H1 (cell line): ENCODE measurements around the gene HLTF.
A peak's percentile ranks its signal among the peaks of the same experiment; 100 is the strongest.

Experiments used
- ATF2 ChIP-seq: IDR thresholded peaks from 2 replicates; pipeline ENCODE4 v1.6.1; 2012; ENCODE audit warnings: low read length, inconsistent platforms
- CEBPB ChIP-seq: IDR thresholded peaks from 2 replicates; pipeline ENCODE4 v1.6.1; 2012; ENCODE audit warnings: low read depth, low read length
- CHD2 ChIP-seq: IDR thresholded peaks from 2 replicates; pipeline ENCODE4 v1.6.1; 2012; ENCODE audit warnings: low read length, improper control_type of control experiment
- EGR1 ChIP-seq: IDR thresholded peaks from 2 replicates; pipeline ENCODE4 v1.6.1; 2011; ENCODE audit warnings: low read depth, low read length, borderline replicate concordance
- HDAC2 ChIP-seq, 2 experiments: fragments of 300-600 bp in 1 of 2; sonication (generic) in 1 of 2; IDR thresholded peaks; 2 replicates each; pipeline ENCODE4 v1.6.1; 2011 to 2012; ENCODE audit warnings: low read depth in 2 of 2, low read length in 2 of 2, mild to moderate bottlenecking in 2 of 2, moderate library complexity in 2 of 2, borderline replicate concordance in 1 of 2, inconsistent platforms in 1 of 2
- POLR2AphosphoS5 ChIP-seq: IDR thresholded peaks from 2 replicates; pipeline ENCODE4 v1.6.1; 2011; ENCODE audit warnings: low read depth, low read length
- USF2 ChIP-seq: IDR thresholded peaks from 2 replicates; pipeline ENCODE4 v1.6.1; 2011; ENCODE audit warnings: low read length, improper control_type of control experiment

GRCh38 chr3:149086232-149086988 is at the start of gene HLTF:
- TF ChIP-seq ATF2, result no peak
- no peak; the same call in 1 of the 2 replicates for TF ChIP-seq CEBPB
- TF ChIP-seq USF2, result peak; percentile 41; the same call in 1 of the 2 replicates
- peak; percentile 92 for TF ChIP-seq CHD2
- TF ChIP-seq EGR1, result no peak
- TF ChIP-seq HDAC2 (IDR thresholded peaks at IDR 0.05; ENCODE audit: borderline replicate concordance in 1 of 2, low read depth in 2 of 2, low read length in 2 of 2), result peak in 1 of 2 experiments; percentile 89; a peak in 1 of 4 replicates
- peak; percentile 75; the same call in 1 of the 2 replicates for TF ChIP-seq POLR2AphosphoS5
